ENCODE data around the gene TP53TG5. TPM values are rescaled to one million over a fixed set of nuclear protein-coding genes. Genes with fewer than 3 reads are reported as not detected.

Gene TP53TG5
- total RNA-seq: 0.19 TPM in 1 of 2 replicates, not detected in the other

DNA sequence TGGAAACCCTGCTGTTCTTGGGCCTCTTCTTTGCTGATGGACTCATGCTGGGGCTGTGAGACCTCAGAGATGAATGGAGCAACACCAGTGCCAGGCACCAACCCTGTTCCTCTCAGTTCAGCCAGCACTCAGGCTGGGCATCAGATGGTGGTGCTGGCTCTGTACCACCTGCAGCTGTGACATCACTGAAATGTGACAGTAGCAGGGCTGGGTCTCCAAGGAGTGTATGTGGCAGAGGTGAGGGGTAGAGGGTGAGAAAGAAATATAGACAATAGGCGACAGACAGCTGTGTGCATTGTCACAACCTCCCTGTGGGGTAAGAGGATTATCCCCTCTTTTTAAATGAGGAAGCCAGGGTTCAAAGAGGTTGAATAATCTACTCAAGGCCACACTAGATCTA, at the start of gene TP53TG5:
Gene TP53TG5 (minus strand): TSS at position 135 of the 400 bp plus-strand sequence. CDS start 89 bp downstream, at position 46.

DNA sequence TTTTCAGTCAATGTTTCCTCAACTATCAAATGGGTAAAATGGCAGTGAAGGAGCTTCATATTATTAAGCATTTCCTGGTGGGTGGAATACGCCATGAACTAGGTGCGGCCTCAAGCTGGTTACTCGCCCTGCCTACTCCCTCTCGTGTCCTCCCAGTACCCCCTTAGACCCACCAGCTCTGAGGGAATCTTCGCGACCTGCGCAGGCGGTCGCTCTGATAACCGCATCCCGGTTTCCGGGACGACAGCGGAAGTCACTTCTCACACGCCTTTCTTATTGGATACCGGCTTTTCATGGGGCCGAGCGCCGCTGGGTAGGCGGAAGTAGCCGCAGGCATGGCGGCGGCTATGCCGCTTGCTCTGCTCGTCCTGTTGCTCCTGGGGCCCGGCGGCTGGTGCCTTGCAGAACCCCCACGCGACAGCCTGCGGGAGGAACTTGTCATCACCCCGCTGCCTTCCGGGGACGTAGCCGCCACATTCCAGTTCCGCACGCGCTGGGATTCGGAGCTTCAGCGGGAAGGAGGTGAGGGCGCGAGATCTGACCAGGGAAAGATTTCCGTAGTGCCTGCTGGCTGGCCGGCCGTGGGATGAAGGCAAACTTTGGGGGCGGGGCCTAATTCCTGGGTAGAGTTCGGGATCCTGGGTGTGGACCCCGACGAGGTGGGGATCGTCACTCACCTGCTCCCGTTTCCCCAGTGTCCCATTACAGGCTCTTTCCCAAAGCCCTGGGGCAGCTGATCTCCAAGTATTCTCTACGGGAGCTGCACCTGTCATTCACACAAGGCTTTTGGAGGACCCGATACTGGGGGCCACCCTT, 37.9 kb upstream of the TP53TG5 start, which contains the start of gene PIGT:
Gene PIGT (plus strand): TSS at position 320 of the 816 bp plus-strand sequence. CDS start 16 bp downstream, at position 336.

DNA sequence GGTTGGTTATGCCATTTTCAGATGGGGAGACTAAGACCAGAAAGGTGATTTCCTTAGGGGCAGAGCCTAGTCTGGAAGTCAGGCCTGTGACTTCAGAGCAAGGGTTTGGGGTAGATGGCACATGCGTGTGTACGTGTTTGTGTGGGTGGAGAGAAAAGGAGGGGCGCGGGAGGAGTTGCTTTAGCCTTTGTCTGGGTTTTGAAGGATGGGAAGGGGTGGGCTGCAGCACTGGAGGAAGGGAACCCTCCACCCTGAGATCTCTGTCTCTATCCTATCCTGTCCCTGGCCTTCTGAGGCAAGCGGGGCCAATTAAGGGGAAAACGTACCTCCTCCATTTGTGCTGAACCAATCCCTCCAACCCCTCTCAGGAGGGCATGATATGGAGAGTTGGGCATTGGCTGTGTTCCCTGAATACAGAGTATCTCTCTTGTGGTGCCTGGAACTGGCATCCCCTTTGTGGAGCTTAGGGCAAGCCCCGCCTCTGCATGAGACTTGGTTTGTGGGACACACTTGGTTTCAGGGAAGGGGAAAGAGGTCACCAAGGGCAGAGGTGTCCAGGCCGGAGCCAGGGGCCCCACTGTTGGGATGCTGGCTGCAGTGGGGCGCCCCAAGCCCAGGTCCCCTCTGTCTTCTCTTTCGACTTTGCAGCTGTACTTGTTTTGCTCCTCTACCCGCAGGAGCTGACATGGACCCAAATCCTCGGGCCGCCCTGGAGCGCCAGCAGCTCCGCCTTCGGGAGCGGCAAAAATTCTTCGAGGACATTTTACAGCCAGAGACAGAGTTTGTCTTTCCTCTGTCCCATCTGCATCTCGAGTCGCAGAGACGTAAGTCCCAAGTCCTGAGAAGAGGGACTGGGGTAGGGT, 29.9 kb upstream of the TP53TG5 start, which contains the start of gene DBNDD2:
Gene DBNDD2 (plus strand): TSS at position 507 of the 863 bp plus-strand sequence. CDS start 179 bp downstream, at position 686.

DNA sequence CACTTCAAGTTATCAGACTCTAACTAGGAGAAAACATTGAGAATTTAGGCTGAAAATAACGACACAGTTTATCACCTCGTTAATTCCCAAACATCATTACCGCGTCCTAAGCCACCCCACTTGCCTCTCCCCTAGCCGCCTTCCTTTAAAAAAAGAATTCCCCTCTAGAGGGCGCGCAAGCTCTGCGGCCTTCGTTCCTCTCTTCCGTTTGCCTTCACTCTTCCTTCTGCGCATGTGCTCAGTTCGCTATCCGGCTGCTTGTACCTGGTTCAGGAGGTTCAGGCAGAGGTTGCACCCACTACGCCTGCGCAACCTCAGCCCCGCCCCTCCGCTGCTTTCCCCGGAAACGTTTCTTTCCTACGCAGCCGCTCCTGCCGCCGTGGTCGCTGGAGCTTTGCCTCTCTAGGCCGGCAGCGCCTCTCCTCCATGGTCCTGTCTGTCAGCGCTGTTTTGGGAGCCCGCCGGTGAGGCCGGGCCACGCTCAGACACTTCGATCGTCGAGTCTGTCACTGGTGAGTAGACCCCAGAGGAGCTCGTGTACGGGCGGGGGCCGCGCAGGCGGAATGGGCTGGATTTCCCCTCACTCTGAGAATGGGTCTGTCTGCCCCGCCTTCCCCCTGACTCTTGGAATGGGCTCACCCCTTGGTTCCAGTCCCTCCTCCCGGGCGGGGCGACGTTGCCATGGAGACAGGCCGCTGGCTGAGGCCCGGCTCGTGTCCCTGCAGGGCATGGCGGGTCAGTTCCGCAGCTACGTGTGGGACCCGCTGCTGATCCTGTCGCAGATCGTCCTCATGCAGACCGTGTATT, 15.1 kb downstream of the TP53TG5 start, which contains the start of gene SYS1:
Gene SYS1 (plus strand): TSS at position 353 of the 807 bp plus-strand sequence. CDS start 376 bp downstream, at position 729.

DNA sequence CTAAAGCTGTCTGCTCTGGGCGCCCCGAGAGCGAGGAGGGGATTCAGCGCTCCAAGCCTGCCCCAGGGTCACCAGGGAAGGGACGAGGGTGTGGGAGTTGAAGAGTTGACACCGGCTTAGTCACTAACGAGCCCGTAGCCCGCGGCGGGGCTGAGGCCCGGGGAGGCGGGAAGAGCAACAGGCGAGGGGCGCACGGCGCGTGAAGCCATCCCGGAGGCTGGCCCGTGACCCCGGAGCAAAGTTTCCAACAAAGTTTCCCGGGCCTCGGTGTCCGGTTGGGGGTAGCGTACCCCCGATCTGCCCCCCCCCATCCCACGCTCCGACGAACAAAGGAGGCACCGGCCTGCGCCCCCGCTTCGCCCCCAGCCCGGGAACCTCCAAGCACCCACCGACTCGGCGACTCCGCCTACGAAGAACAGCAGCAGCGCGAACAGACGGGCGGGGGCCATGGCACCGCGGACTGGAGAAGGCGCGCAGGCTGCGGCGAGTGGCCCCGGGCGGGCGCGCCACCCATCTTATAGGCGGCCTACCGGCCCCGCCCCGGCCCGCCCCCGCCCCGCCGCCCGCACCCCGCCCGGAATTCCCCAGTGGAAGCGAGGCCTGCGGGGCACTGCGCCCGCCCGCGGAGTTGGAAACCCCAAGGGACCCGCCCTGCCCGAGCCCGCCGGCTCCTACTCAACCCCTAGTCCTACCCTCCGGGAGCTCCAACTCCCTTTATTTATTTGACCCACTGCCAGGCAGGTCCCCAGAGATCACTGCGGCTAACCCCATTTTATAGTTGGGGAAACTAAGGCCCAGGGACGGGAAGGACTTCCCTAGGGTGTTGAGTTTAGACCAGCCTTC, 30.0 kb downstream of the TP53TG5 start, which contains the start of gene SDC4:
Gene SDC4 (minus strand): TSS at position 489 of the 843 bp plus-strand sequence. CDS start 40 bp downstream, at position 449.

Other genes with a start within 250 kb of the TP53TG5 start
- gene PI3, start 203.4 kb downstream of the TP53TG5 start, total RNA-seq: not detected in 2 replicates
- gene SEMG1, start 171.3 kb downstream of the TP53TG5 start, total RNA-seq: not detected in 2 replicates
- not detected in 2 replicates for gene SEMG2, start 157.0 kb downstream of the TP53TG5 start, total RNA-seq
- gene SLPI, start 123.8 kb downstream of the TP53TG5 start, total RNA-seq: 0.66 TPM in 1 of 2 replicates, not detected in the other
- gene RBPJL, start 71.5 kb downstream of the TP53TG5 start, total RNA-seq: not detected in 2 replicates
- gene MATN4, start 70.0 kb downstream of the TP53TG5 start, total RNA-seq: not detected in 2 replicates
- gene SDC4, start 29.9 kb downstream of the TP53TG5 start, total RNA-seq: 54.5 and 89.0 TPM in 2 replicates
- 17.6 and 19.5 TPM in 2 replicates for gene SYS1, start 15.2 kb downstream of the TP53TG5 start, total RNA-seq
- 7.1 and 11.3 TPM in 2 replicates for gene DBNDD2, start 30.0 kb upstream of the TP53TG5 start, total RNA-seq
- 30.1 and 37.3 TPM in 2 replicates for gene PIGT, start 37.8 kb upstream of the TP53TG5 start, total RNA-seq
- not detected in 2 replicates for gene WFDC2, start 91.4 kb upstream of the TP53TG5 start, total RNA-seq
- not detected in 2 replicates for gene SPINT3, start 137.3 kb upstream of the TP53TG5 start, total RNA-seq
- not detected in 2 replicates for gene WFDC6, start 161.2 kb upstream of the TP53TG5 start, total RNA-seq
- not detected in 2 replicates for gene EPPIN, start 169.1 kb upstream of the TP53TG5 start, total RNA-seq
- not detected in 2 replicates for gene WFDC8, start 201.0 kb upstream of the TP53TG5 start, total RNA-seq